K562 (cell line): ENCODE results near the gene ZNF609. TPM values are rescaled to one million over a fixed set of nuclear protein-coding genes. Genes with fewer than 3 reads are reported as not detected.
A peak's percentile ranks its signal among the peaks of the same experiment; 100 is the strongest.

Experiments used
- CBX2 ChIP-seq: fragments of 200-600 bp; sonication (generic); IDR thresholded peaks from one replicate; pipeline ENCODE4 v1.6.1; 2012; ENCODE audit warnings: mild to moderate bottlenecking, low read length, inconsistent platforms; ENCODE audit not compliant: insufficient read depth, poor library complexity, severe bottlenecking
- EHMT2 ChIP-seq: fragments of 450-650 bp; IDR thresholded peaks from 2 replicates; pipeline ENCODE4 v1.6.1; 2018; ENCODE audit warnings: antibody characterized with exemption
- EZH2 ChIP-seq: IDR thresholded peaks from 2 replicates; pipeline ENCODE4 v1.6.1; 2012; ENCODE audit warnings: low read depth, mild to moderate bottlenecking, inconsistent platforms, low read length, borderline replicate concordance
- HMBOX1 ChIP-seq: sonication (generic); IDR thresholded peaks from 2 replicates; pipeline ENCODE4 v1.6.1; 2016
- MBD1 ChIP-seq: fragments of 250-450 bp; sonication (Bioruptor Pico); IDR thresholded peaks from 2 replicates; pipeline ENCODE4 v1.8.0; 2022; ENCODE audit warnings: inconsistent platforms
- MED1 ChIP-seq: sonication (generic); formaldehyde crosslinking; IDR thresholded peaks from 2 replicates; pipeline ENCODE4 v1.8.1; 2023; ENCODE audit warnings: missing genetic modification reagents, borderline replicate concordance
- MEF2D ChIP-seq: conservative IDR thresholded peaks from 2 replicates; pipeline ENCODE4 v1.6.1; 2016; ENCODE audit warnings: low read depth, missing genetic modification characterization, missing compliant biosample characterization
- PHF8 ChIP-seq: fragments of 200-600 bp; sonication (generic); IDR thresholded peaks from 2 replicates; pipeline ENCODE4 v1.6.1; 2012; ENCODE audit warnings: mixed run types, mild to moderate bottlenecking, inconsistent platforms, low read length, moderate library complexity, borderline replicate concordance
- PTTG1 ChIP-seq: fragments of 450-650 bp; IDR thresholded peaks from 2 replicates; pipeline ENCODE4 v1.6.1; 2016; ENCODE audit warnings: low read depth, mild to moderate bottlenecking, missing genetic modification characterization, missing compliant biosample characterization
- RBM25 ChIP-seq: fragments of 200-400 bp; formaldehyde crosslinking; IDR thresholded peaks from 2 replicates; pipeline ENCODE4 v1.6.1; 2018; ENCODE audit warnings: low read length, low read depth, moderate library complexity; ENCODE audit not compliant: severe bottlenecking
- SMARCE1 ChIP-seq: fragments of 450-650 bp; IDR thresholded peaks from 2 replicates; pipeline ENCODE4 v1.7.1; 2016; ENCODE audit warnings: mild to moderate bottlenecking
- SPI1 ChIP-seq: IDR thresholded peaks from 2 replicates; pipeline ENCODE4 v1.6.1; 2011; ENCODE audit warnings: low read depth, low read length, control low read depth, borderline replicate concordance
- polyA plus RNA-seq, 8 experiments: library from polyadenylated mRNA; depleted of rRNA in 4 of 8; stranded (reverse) in 5 of 8; unstranded in 3 of 8; fragments of >200 nt; fragmentation: Nextera tagmentation in 2 of 8; fragmentation: Illumina TruSeq in 1 of 8; extraction: Ambion mirVana in 2 of 8; extraction: Trizol in 1 of 8; gene quantifications; 2 replicates each; pipeline versions ENCODE4 v1.2.1 to v1.2.3, GENCODE V29; 2011 to 2014; ENCODE audit warnings: inconsistent platforms in 1 of 8, missing spikeins in 1 of 8
- total RNA-seq, 7 experiments: library from RNA; depleted of rRNA in 6 of 7; stranded (reverse); fragments of >200 nt in 6 of 7; fragmentation: Illumina TruSeq in 2 of 7; extraction: Trizol in 2 of 7; gene quantifications; 2 replicates each; pipeline versions ENCODE4 v1.2.1 to v1.2.3, GENCODE V29; 2011 to 2021; ENCODE audit warnings: low replicate concordance in 1 of 7
- TF ChIP-seq, protein P1 (sequence below): fragments of 450-650 bp; formaldehyde crosslinking; IDR thresholded peaks from 2 replicates; pipeline ENCODE4 v1.4.0; 2020; ENCODE audit warnings: mild to moderate bottlenecking, moderate library complexity
- TF ChIP-seq, protein P2 (sequence below): fragments of 200-800 bp; sonication (Bioruptor generic); IDR thresholded peaks from 2 replicates; pipeline ENCODE4 v1.6.1; 2016; ENCODE audit warnings: missing genetic modification characterization, missing compliant biosample characterization
- TF ChIP-seq, protein P3 (sequence below): fragments of 450-650 bp; IDR thresholded peaks from 2 replicates; pipeline ENCODE4 v1.6.1; 2016

Gene ZNF609
- total and polyA plus RNA-seq, 9 of the 15 experiments (the other 6 are each of a cell fraction or from before 2014, with no cell fraction given) = 3.0 to 38.7 (median 17.8) TPM

GRCh38 chr15:64571857-64572291 lies 111.5 kb downstream of the ZNF609 start (continued):
- TF ChIP-seq, protein P1, sequence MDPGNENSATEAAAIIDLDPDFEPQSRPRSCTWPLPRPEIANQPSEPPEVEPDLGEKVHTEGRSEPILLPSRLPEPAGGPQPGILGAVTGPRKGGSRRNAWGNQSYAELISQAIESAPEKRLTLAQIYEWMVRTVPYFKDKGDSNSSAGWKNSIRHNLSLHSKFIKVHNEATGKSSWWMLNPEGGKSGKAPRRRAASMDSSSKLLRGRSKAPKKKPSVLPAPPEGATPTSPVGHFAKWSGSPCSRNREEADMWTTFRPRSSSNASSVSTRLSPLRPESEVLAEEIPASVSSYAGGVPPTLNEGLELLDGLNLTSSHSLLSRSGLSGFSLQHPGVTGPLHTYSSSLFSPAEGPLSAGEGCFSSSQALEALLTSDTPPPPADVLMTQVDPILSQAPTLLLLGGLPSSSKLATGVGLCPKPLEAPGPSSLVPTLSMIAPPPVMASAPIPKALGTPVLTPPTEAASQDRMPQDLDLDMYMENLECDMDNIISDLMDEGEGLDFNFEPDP (CRISPR knock-in tag) = no peak
- no peak for TF ChIP-seq CBX2
- TF ChIP-seq, protein P2, sequence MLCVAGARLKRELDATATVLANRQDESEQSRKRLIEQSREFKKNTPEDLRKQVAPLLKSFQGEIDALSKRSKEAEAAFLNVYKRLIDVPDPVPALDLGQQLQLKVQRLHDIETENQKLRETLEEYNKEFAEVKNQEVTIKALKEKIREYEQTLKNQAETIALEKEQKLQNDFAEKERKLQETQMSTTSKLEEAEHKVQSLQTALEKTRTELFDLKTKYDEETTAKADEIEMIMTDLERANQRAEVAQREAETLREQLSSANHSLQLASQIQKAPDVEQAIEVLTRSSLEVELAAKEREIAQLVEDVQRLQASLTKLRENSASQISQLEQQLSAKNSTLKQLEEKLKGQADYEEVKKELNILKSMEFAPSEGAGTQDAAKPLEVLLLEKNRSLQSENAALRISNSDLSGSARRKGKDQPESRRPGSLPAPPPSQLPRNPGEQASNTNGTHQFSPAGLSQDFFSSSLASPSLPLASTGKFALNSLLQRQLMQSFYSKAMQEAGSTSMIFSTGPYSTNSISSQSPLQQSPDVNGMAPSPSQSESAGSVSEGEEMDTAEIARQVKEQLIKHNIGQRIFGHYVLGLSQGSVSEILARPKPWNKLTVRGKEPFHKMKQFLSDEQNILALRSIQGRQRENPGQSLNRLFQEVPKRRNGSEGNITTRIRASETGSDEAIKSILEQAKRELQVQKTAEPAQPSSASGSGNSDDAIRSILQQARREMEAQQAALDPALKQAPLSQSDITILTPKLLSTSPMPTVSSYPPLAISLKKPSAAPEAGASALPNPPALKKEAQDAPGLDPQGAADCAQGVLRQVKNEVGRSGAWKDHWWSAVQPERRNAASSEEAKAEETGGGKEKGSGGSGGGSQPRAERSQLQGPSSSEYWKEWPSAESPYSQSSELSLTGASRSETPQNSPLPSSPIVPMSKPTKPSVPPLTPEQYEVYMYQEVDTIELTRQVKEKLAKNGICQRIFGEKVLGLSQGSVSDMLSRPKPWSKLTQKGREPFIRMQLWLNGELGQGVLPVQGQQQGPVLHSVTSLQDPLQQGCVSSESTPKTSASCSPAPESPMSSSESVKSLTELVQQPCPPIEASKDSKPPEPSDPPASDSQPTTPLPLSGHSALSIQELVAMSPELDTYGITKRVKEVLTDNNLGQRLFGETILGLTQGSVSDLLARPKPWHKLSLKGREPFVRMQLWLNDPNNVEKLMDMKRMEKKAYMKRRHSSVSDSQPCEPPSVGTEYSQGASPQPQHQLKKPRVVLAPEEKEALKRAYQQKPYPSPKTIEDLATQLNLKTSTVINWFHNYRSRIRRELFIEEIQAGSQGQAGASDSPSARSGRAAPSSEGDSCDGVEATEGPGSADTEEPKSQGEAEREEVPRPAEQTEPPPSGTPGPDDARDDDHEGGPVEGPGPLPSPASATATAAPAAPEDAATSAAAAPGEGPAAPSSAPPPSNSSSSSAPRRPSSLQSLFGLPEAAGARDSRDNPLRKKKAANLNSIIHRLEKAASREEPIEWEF (CRISPR knock-in tag) = no peak
- TF ChIP-seq, protein P3, sequence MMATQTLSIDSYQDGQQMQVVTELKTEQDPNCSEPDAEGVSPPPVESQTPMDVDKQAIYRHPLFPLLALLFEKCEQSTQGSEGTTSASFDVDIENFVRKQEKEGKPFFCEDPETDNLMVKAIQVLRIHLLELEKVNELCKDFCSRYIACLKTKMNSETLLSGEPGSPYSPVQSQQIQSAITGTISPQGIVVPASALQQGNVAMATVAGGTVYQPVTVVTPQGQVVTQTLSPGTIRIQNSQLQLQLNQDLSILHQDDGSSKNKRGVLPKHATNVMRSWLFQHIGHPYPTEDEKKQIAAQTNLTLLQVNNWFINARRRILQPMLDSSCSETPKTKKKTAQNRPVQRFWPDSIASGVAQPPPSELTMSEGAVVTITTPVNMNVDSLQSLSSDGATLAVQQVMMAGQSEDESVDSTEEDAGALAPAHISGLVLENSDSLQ = no peak
- TF ChIP-seq PHF8 = no peak
- TF ChIP-seq EZH2 = no peak
- peak; percentile 45; the same call in 1 of the 2 replicates for TF ChIP-seq SPI1
- no peak for TF ChIP-seq MED1 (CRISPR knock-in tag)
- TF ChIP-seq SMARCE1 = peak; percentile 68; the same call in 1 of the 2 replicates
- TF ChIP-seq EHMT2 = no peak
- TF ChIP-seq PTTG1 = no peak
- peak; percentile 89 for TF ChIP-seq HMBOX1
- no peak for TF ChIP-seq MBD1 (CRISPR knock-in tag)
- TF ChIP-seq MEF2D = no peak
- TF ChIP-seq RBM25 = no peak
